GM04503 (cell line): ENCODE results near the gene RBBP8NL.

Experiments
- DNase-seq: peaks from one replicate; pipeline ENCODE4 v3.0.0-alpha.2; 2012; ENCODE audit warnings: low read depth

Gene RBBP8NL

DNA sequence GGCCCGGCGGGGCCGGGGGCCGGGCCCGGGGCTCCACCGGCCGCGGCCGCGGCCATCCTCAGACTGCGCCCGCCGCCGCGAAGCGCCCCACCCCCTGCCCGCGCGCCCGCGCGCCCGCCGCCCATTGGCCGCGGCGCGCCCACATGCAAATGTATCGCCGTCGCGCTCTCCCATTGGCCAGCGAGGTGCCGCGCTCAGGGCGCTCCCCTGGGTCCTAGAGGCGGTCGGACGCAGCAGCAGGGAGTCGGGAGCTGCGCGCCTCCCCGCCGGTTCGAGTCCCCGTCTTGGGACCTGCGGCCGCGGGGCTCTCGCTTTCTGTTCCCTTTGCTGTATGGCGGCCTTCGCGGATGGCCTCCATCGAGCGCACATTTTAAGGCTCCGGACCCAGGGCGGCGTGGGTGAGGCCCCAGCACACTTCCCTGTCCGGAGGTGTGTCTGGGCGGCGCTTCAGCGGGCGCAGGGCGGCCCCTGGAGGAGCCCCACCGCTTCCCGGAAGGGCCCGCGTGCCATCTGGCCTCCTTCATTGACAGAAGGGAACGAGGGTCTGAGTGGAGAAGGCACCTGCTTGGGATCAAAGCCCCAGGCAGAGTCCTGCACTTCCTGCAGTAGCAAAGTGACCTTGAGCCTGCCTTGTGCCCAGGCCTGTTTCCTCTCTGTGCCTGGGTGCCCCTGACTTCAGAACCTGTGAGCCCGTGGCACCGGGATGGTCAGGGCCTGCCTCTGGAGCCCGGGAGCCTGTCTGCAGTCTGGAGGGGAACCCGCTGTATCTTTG, 19.9 kb downstream of the RBBP8NL start, which contains the start of gene CABLES2:
TSS of gene CABLES2 (minus strand) at position 65 of the 772 bp plus-strand sequence. CDS start at position 56, 9 bp downstream.
- DNase-seq, result peak; percentile 58

GRCh38 chr20:62406635-62407176, 20.6 kb downstream of the RBBP8NL start:
- DNase-seq, result no peak

- no peak for DNase-seq
Measured at GRCh38 chr20:62405981-62406513, 21.3 kb downstream of the RBBP8NL start.

- no peak for DNase-seq
Measured at GRCh38 chr20:62405108-62405980, 22.0 kb downstream of the RBBP8NL start.

GRCh38 chr20:62404761-62405107, 22.6 kb downstream of the RBBP8NL start:
- no peak for DNase-seq

DNA sequence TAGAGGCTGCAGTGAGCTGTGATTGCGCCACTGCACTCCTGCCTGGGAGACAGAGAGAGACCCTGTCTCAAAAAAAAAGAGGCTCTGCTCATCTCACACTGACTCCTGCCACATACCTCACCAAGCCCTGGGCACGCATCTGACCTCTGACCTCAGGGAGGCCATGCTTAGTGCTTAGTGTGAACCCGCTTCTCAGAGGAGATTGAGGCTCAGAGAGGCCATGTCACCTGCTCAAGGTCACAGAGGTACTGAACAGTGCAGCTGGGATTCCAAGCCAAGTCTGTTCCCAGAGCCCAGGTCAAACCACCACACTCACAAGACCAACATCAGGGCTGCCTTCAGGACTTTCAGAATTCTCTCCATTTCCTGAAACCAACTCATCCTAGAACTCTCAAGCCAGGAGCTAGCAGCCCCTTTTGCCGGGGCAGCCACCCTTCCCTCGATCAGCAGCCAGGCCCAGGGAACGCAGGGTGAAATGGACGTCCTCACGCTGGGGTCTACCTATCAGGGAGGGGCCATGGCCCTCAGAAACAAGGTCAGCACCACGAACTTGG, 23.1 kb downstream of the RBBP8NL start:
- DNase-seq, result no peak

- DNase-seq, result no peak
Measured at GRCh38 chr20:62403331-62403730, 24.0 kb downstream of the RBBP8NL start.

GRCh38 chr20:62402456-62403150, 24.7 kb downstream of the RBBP8NL start:
- DNase-seq, result no peak

DNA sequence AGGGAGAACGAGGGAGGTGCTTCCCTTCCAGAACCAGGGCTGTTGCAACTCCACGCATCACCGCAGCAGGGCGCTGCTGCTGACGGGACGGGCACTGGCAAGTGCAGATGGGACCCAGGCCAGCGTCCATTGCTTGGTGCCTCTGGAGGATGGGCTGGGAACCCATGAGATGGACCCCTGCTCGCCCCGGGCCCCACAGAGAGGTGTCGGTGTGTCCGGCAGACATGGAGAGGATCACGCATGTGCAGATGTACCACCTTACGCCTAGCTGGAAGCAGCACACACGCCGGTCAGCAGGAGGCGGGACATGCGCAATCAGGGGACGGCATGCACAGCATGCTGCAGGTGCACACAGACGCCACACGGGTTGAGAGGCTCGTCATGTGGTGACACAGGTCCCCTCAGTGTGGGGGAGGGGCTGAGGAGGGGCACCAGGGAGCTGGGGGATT, 26.0 kb downstream of the RBBP8NL start:
- no peak for DNase-seq

DNA sequence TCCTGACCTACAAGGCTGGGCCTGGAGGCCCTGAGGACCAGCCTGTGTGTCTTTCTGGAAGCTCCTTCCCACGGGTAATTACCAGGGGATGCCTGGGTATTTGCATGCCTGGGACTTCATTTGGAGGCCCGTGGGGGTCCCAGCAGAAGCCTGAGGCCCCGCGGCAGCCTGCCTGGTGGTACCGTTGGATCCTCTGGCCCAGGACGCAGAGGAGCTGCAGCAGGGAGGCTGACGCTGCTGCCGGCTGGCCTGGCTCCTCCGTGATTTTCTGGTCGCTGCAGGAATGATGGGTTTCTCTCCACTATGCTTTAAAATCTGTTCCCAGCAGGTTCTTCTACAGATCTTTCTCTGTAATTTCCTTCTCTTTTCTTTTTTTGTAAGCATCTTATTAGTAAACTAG, 26.8 kb downstream of the RBBP8NL start:
- no peak for DNase-seq

DNA sequence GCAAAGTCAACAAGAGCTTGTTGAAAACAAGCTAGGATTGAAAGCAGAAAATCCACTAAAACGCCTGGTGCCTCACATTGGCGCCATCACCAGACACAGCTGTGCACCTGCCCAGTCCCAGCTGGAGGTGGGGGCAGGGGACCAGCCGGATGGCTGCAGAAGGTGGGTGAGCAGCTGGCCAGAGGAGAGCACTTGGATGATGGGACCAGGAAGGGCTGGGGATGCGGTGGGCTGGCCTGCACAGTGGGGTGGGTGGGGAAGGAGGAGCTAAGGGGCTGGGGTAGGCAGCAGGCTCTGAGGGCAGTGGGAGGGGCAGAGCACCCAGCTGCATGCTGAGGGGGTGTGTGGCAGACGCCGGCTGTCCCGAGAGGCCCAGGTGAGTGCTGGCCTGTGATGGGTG, 27.3 kb downstream of the RBBP8NL start:
- no peak for DNase-seq

DNA sequence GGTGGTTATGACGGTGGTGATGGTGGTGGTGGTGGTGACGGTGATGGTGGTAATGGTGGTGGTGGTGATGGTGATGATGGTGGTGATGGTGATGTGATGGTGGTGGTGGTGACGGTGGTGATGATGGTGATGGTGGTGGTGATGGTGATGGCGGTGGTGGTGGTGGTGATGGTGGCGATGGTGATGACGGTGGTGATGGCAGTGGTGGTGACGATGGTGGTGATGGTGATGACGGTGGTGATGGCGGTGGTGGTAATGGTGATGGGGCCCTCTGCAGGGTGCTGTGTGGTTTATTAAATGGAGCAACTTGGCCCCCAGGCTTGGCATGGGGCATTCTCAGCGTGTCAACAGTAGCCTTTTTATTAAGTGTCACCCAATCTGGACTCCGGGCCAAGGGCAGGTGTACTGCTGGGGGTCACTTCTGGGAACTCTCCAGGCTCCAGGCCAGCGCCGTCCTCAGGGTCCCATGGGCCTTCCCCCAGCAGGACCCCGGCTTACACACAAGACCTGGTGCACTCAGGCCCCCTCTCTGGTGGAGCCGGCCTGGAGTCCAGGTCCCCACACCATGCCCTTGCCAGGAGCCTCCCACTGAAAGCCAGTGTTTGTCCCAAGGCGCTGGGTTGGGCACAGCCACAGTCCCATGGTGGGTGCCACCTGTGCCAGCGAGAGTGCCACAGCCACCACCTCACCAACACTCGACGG, 29.1 kb downstream of the RBBP8NL start:
- DNase-seq, result no peak

- no peak for DNase-seq
Measured at GRCh38 chr20:62396367-62397239, 30.7 kb downstream of the RBBP8NL start.

DNA sequence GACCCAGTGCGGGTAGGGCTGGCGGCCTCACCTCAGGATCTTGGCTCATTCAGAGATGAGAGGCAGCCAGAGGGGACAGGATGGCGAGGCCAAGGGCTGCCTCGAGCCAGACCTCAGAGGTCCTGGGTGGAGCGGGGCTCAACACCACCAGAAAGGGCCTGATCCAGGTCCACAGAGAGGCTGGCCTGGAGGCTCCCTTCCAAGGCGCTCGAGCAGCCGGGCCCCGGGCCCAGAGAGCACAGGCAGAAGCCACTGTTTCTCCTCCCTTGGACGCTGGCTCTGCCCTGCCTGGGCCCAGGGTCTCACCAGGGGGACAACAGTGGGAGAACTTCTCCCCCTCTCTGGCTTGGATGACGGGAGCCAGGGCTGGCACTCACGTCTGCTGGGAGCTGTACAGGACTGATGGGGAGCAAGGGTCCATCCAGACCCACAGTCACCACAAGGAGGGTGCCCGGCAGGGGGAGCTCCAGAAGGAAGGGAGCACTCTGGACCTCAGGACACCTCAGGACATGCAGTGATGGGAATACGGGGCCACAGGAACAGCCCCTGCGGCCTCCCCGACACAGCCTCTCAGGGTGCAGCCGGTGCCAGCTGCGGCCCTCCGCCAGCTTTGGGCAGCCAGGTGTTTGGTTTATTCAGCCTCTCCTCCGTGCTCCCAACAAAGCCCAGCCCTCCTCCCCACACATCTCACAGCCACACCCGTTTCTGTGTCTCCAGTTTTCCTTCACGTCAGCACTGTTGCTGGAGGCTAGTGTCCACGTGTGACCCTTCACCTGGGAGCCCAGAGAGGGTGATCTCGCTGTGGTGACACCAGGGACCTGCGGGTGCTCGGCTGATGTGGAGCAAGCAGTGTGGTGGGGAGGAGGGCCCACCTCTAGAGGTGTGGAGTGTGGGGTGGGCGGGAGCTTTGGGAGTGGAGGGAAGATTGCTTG, 31.8 kb downstream of the RBBP8NL start:
- no peak for DNase-seq

- DNase-seq, result no peak
Measured at GRCh38 chr20:62394248-62395245, 32.8 kb downstream of the RBBP8NL start.

GRCh38 chr20:62393830-62394229, 33.5 kb downstream of the RBBP8NL start:
- DNase-seq, result no peak

GRCh38 chr20:62393335-62393665, 34.0 kb downstream of the RBBP8NL start:
- DNase-seq, result no peak
